Hippocampal formation (tissue), 2 donors: ENCODE results near the gene PRSS33.

Experiments
- DNase-seq, 2 donors: peaks; one replicate each; lab custom pipeline; 2025; lab: John Stamatoyannopoulos, UW

PRSS33 gene

DNA sequence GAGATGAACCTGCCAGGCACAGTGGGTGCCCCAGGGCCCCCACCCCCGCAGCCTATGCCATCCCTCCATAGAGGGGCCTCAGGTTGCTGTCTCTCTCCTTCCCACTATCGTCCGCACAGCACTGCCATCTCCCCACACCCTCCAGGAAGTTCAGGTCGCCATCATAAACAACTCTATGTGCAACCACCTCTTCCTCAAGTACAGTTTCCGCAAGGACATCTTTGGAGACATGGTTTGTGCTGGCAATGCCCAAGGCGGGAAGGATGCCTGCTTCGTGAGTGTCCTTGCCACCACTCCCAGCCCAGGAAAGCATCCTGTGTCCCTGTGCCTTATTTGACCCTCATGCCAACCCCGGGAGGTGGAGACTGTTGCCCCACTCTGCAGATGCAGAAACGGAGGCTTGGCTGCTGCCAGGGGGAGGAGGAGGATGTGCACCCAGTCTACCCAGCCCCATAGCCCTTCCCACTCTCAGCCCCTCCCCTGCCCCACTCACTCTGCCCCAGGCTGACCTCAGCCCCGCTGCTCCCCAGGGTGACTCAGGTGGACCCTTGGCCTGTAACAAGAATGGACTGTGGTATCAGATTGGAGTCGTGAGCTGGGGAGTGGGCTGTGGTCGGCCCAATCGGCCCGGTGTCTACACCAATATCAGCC, 33.6 kb upstream of the PRSS33 start:
- DNase-seq: no peak

DNA sequence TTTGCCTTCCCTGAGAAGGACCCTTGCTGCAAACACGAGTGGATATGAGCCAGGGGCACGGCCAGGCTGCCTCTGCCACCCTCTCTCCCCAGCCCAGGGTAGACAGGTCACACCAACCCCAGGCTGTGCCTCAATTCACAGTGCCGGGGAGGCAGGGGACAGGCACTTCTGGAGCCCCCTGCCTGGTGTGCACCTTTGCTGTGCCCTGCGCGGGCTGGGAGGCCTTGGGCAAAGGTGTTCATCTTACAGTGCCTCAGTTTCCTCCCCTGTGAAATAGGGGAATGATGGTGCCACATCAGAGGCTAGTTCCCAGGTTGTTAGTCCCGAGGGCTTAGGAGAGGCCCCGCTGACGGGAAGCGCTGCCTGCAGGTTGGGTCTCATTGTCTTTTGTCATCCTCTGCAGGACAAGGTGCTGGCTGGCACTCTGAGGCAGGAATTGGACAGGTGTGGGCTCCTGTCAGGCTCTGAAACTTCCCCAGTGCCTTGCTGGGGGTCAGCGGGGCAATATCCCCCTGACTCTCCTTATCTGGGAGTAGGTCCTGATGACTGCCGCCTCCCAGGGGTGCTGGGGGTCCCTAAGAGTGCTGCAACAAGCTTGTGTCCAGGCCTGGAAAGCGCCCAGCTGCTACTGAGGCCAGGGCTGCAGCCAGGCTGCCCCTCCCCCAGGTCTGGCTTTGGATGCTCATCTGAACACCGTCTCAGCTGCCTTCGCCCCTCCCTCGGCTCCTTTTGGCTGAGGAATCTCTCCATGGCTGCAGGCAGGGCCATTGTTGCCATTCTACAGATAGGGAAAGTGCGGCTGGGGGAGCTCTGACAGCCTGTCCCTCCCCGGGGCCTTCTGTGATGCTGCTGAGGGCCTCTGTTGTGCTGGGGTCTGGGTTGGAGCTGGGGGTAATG, 32.8 kb upstream of the PRSS33 start:
- DNase-seq: no peak

DNA sequence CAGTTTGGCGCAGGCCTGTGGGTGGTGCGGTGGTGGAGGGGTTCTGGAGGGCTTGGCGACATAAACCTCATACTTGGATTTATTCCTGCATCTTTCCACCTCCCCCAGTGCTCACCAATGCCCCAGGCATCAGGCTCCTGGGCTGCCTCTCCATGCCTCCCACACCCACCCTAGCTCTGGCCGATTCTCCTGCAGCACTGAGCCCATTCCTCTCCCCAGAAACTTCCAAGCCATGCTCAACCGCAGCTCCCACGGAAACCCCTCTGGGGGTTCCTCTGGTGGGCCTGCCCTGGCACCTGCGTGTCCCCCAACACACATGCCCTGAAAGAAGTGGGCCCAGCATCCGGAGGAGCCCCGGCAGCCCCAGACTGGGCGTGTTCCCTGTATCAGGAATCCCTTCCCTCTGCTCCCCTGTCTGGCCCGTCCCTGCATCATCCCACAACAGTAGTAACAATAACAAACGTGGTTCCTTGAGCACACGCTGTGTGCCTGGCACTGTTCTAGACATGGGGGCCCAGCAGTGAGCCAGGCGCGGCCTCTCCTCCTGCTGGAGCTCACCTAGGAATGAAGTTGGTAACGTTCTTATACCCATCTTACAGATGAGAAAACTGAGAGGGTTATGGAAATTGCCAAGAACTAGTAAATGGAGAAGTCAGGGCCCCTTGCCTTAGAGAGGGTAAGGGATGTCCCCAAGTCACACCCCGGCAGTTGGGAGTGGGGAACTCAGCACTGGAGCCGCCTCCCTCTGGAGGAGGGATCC, 32.0 kb upstream of the PRSS33 start:
- no peak for DNase-seq

DNA sequence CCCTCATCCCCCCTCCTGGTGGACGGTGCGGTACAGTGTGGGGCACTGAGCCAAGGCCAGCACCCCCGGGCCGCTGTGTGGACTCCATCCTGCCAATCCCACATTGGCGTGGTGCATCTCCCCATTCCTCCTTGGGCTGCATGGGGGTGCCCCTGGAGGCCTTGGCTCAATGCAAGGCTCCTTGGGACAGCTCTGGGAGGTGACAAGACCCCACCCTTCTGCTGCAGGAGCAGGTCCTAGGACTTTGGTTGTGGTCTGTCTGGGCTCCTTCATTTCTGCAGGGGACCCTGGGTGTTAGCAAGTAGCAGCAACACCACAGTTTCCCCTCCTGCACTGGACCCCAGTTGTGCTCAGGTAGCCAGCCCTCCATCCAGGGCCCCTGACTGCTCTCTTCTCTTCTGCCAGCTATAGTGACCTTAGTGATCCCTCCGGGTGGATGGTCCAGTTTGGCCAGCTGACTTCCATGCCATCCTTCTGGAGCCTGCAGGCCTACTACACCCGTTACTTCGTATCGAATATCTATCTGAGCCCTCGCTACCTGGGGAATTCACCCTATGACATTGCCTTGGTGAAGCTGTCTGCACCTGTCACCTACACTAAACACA, 31.0 kb upstream of the PRSS33 start:
- DNase-seq: no peak

DNA sequence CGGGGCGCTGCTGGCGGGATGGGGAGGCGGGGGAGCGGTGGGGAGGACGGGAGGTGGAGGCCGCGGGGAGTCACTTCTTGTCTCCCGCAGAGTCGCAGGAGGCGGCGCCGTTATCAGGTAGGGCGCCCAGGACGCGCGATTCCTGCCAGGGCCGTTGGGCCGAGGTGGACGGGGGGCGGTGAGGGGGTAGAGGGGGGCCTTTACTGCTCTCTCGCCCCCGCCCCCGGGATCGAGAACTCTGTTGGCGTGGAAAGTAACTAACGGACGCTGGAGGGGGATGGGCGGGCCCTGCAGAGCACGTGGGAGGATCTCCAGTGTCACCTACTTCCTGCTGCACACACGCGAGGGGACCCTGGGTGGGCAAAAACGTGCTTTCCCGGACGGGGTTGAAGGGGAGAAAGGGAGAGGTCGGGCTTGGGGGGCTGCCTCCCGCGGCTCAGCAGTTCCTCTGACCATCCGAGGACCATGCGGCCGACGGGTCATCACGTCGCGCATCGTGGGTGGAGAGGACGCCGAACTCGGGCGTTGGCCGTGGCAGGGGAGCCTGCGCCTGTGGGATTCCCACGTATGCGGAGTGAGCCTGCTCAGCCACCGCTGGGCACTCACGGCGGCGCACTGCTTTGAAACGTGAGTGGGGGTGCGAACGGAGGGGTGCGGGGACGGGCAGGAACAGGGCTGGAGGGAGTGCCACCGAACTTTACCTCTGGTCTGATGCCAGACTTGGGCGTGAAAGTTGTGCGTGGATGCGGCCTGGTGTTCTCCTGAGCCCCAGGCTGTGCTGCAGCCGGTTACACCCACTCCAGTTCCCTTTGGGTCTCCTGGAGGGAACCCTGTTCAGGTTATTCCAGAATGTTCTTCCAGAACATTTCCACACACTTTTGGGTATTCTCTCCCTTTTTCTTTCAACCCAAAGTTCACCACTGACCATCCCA, 30.2 kb upstream of the PRSS33 start:
- no peak for DNase-seq

DNA sequence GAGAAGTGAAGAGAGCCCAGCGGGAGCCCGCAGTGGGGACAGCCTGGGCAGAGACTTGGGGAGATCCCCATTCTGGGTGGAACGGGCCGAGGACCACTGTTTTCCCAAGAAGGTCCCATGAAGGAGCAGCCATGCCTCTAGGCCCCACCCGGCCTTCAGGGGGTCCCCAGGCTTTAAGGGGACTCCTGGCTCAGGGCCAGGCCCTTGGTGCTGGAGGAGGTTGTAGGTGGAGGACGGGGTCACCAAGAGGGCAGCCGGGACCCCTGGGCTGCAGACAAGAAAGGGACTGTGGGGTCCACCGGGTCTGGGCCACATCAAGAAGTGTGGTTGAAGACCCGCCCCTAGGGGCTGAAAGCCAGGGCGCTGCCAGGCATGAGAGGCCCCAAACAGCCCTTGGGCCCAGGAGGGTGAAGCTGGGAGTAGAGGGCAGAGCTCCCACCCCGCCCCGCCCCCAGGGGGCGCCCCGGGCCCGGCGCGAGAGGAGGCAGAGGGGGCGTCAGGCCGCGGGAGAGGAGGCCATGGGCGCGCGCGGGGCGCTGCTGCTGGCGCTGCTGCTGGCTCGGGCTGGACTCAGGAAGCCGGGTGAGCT, 29.5 kb upstream of the PRSS33 start, which contains the start of gene PRSS21:
PRSS21 (plus strand) TSS at position 487 of the 589 bp plus-strand sequence; CDS start at position 519, 32 bp downstream.
- no peak for DNase-seq

DNA sequence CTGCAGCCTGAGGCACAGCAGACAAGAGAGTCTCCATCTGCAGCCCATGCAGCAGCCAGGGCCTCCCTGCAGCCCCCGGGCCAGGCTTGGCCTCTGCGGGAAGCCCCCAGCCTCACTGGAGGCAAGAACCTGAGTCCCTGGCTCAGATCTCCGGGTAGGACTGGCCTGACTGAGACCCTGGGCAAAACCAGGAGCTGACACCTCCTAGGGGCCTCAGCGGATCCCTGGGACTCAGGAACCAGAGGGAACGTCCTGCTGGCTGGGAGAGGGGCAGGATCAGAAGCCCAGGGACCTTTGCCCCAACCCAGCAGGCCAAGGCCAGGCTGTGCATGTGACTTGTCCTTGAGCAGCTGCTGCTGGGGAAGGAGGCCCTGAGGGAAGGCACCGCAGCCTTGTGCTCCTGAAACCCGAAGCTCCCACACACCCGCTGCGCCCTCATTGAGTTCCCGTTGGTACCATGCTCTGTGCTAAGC, 28.0 kb upstream of the PRSS33 start:
- DNase-seq: no peak

DNA sequence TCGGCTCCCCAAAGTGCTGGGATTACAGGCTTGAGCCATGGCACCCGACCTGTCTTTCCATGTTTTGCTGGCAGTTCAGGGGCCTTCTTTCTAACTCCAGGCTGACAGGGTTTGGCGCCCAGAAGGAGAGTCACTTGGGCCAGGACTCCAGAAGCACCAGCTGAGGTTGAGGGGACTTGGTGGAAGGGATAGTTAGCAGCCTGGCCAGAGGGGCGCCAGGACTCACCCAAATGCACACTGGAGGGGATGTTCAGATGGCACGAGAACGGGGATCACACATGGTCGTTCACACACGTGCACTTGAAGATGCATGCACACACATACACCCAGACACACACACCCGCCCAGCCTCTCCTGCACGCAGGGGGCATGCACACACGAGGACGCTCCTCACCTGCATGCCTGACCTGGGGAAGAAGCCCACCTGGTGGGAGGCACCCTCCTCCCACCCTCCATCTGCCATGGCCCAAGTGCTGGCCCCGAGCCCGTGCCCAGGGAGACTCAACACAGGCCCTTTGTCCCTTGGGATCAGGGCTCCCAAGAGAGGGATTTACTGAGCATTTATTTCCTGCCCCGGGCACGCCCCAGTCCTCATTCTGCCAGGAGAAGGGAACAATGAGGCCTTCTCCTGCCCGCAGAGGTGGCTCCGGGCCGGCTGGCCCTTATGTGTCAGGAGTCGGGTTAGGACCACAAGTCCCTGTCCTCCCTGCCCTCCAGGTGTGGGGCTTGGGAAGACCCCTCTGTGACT, 27.4 kb upstream of the PRSS33 start:
- no peak for DNase-seq

DNA sequence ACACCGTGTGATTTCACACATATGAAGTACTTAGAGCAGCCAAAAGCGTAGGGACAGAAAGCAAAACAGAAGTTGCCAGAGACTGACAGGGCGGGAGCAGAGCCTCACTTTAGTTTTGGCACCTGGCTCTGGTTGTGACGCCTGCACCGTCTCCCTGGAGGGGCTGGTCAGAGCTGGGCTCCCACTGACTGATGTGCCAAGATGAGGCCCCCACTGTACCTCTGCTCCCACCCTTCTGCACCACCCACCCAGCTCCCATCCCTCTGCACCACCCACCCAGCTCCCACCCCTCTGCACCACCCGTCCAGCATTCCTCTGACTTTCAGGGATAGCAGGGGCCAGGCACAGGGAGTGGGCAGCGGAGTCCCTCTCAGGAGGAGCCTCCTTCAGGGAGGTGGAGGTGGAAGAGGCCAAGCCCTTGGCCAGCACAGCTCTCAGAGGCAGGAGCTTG, 26.4 kb upstream of the PRSS33 start:
- DNase-seq: no peak

DNA sequence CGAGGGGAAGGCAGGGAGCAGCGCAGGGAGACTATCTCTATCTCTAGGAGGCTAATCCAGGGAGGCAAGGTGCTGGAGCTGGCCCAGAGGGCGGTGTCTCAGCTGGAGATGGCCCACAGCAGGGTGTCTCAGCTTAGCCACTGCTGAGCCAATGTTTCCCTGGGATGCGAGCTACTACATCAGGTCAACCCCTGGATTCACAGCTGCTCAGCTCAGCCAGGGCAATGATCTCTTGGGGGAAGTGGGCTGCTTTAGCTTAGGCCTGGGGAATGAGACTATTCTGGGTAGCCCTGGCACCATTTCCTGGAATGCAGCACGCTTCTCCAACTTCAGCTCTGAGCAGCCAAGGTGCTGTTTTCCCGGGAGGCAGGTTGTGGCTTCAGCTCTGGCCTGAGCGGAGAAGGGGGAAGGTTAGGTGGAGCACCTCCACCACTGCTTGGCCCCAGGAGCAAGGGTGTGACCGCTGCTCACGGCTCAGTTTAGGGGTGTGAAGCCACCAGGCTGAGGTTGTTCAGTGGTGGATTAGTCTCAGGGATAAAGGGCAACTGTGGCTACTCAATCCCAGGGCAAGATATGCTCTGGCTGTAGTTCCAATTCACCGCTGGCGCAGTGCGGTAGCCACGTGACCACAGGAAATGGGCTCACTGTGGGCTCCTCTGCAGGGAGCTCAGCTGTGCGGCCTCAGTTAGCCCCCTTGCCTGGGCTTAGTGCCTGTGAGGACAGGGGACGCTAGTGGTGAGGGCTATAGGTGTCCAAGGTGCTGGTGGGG, 24.5 kb upstream of the PRSS33 start:
- DNase-seq: no peak

DNA sequence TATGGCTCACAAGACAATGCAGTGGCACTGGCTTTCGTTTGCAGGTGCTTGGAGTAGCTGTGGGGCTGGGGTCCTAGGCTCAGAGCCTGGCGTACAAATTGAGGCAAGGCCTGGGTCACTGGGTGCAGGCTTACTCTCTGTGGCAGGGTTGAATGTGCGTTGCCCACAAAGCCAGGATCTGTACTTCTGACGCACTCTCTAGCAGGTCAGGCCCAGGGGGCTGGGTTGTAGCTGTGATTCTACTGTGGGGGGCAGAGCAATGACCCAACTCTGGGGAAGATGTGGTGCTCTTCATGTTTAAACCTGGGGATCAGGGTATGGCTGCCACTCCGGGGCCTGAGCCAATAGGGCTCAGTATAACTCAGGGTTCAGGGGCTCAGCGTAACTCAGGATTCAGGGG, 23.3 kb upstream of the PRSS33 start:
- no peak for DNase-seq

DNA sequence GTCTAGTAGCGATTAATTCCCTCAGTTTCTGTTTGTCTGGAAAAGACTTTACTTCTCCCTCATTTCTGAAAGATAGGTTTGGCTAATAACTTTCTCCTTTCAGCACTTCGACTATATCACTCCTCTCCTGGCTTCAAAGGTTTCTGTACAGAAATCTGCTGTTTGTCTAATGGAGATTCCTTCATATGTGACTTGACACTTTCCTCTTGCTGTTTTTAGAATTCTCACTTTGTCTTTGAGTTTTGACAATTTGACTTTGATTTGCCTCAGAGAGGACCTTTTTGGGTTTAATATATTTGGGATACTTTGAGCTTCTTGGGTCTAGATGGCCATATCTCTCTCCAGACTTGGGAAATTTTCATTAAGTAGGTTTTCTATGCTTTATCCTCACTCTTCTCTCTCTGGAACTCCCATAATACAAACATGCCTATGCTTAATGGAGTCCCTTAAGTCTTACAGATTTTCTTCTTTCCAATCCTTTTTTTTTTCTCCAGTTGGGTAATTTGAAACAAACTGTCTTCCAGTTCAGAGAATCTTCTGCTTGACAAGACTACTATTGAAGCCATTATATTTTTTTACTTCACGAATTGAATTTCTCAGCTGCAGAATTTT, 21.9 kb upstream of the PRSS33 start:
- no peak for DNase-seq

DNA sequence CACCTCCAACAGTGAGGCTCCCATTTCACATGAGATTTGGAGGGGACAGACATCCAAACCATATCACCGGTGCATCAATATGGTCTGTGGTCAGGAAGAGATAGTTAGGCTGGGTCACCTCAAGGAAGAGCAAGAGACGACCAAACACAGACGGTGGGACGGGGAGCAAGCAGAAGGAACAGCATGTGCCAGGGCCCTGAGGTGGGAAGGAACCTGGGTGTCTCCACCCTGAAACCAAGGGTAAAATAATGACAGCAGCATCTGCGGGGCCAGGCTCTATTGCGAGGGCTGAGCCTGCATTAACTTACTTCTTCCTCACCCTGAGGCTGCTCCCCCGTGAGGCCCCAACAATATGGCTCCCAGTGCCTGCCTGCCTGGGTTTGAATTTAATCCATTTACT, 20.8 kb upstream of the PRSS33 start:
- DNase-seq: no peak

DNA sequence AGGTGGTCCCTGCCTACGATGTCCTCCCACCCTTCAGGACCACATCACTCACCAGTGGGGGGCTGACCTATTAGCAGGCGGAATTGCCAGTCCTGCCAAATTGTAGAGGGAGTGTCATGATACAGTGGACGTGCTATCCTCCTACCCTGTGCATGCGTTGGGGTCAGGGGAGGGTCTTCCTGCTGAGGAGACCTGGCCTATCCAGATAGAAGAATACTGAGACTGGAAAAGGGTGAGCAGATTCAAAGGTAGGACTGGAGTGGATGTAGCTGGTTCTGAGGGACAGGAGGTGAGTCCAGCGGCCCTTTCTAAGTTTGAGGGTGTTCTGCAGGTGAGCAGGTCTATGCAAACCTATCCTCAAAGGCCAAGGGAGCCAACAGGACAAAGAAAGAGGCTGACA, 18.9 kb upstream of the PRSS33 start:
- no peak for DNase-seq

DNA sequence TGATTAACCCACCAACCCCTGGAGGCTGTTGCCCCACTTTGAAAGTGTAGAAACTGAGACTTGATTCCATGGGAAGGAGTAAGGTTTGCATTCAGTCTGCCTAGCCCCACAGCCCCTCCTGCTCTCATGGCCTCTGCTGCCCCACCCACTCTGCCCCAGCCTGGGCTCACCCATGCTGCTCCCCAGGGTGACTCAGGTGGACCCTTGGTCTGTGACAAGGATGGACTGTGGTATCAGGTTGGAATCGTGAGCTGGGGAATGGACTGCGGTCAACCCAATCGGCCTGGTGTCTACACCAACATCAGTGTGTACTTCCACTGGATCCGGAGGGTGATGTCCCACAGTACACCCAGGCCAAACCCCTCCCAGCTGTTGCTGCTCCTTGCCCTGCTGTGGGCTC, 17.4 kb upstream of the PRSS33 start:
- DNase-seq: no peak

DNA sequence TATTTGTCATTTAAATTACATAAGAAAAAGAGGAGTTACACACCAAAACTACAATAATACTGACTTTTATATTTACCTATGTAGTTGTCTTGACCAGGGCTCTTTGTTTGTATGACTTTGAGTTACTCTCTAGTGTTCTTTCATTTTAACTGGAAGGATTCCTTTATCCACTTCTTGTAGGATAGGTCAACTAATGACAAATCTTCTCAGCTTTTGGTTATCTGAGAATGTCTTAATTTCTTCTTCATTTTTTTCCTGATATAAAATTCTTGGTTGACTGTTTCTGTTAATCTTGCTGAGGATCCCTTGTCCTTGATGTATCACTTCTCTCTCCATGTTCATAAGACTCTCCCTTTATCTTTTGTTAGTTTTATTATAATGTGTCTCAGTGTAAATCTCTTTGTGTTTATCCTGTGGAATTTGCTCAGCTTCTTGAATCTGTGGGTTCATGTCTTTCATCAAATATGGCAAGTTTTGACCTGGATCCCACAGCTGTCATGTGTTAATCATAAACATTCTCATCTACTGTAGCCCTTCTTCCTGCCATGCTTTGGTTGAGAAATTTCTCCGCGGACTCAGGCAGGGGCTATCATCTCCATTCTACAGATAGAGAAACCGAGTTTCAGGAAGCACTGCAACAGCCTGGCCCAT, 16.3 kb upstream of the PRSS33 start:
- no peak for DNase-seq

DNA sequence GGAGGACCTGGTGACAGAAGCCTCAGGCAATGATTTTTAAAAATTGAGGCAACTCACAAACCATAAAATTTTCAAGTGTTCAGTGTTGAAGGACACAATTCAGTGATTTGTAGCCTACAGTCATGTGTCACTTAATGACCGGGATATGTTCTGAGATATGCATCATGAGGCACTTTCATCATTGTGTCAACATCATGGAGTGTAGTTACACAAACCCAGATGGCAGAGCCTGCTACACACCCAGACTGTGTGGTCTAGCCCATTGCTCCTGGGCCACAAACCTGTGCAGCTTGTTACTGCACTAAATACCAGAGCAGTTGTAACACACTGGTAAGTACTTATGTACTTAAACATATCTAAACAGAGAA, 12.5 kb upstream of the PRSS33 start:
- no peak for DNase-seq
